ENCODE results near the gene APC. TPM values are rescaled to one million over a fixed set of nuclear protein-coding genes. Genes with fewer than 3 reads are reported as not detected.
A peak's percentile ranks its signal among the peaks of the same experiment; 100 is the strongest.

APC gene
- total RNA-seq, 6 experiments from 2014 or later: 51.9 to 69.2 (median 53.9) TPM

- TF ChIP-seq, protein P1, sequence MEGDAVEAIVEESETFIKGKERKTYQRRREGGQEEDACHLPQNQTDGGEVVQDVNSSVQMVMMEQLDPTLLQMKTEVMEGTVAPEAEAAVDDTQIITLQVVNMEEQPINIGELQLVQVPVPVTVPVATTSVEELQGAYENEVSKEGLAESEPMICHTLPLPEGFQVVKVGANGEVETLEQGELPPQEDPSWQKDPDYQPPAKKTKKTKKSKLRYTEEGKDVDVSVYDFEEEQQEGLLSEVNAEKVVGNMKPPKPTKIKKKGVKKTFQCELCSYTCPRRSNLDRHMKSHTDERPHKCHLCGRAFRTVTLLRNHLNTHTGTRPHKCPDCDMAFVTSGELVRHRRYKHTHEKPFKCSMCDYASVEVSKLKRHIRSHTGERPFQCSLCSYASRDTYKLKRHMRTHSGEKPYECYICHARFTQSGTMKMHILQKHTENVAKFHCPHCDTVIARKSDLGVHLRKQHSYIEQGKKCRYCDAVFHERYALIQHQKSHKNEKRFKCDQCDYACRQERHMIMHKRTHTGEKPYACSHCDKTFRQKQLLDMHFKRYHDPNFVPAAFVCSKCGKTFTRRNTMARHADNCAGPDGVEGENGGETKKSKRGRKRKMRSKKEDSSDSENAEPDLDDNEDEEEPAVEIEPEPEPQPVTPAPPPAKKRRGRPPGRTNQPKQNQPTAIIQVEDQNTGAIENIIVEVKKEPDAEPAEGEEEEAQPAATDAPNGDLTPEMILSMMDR (IDR thresholded peaks at IDR 0.05): no peak
- Mint-ChIP-seq H3K9me3 (no peaks in the 10 kb centered on the region), H3K4me3 (no peak overlapping the region), H3K4me1 (ENCODE audit: low read depth) (peaks cover 32% of the 10 kb centered on the region), H3K27ac (no peak overlapping the region), H3K36me3 (ENCODE audit: low read depth) (peaks cover 40% of the 10 kb centered on the region), H3K27me3 (ENCODE audit: insufficient read depth) (no peaks in the 10 kb centered on the region; the same call in 1 of the 2 replicates)
- peak; percentile 9 for DNase-seq
Measured at GRCh38 chr5:112795944-112796678, 58.4 kb downstream of the APC start.

DNA sequence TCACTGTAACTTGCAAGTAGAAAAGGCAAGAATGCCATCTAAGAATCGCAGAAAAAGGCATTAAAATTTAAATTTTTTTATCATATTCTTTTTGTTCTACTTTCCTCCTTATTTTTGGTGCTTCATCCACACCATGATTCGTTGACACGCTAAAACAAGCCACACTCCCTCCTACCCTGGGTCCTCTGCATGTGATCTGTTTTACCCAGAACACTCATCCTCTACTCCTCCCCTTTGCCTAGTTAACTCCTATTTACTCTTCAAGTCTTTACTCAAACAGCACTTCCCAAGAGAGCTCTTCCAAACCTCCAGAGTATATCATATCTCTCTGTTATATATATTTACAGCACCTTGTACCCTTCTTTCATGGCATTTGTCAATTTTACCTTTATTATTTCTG is 62.0 kb downstream of the APC start:
- H3K4me1 Mint-ChIP-seq (ENCODE audit: low read depth): peaks cover 19% of the 10 kb centered on the region
- no peak overlapping the region for H3K27ac Mint-ChIP-seq
- no peak overlapping the region for H3K4me3 Mint-ChIP-seq
- no peaks in the 10 kb centered on the region for H3K9me3 Mint-ChIP-seq
- DNase-seq: no peak
- no peaks in the 10 kb centered on the region; the same call in 1 of the 2 replicates for H3K27me3 Mint-ChIP-seq (ENCODE audit: insufficient read depth)
- TF ChIP-seq, protein P1 (IDR thresholded peaks at IDR 0.05): no peak
- peaks cover 29% of the 10 kb centered on the region for H3K36me3 Mint-ChIP-seq (ENCODE audit: low read depth)

DNA sequence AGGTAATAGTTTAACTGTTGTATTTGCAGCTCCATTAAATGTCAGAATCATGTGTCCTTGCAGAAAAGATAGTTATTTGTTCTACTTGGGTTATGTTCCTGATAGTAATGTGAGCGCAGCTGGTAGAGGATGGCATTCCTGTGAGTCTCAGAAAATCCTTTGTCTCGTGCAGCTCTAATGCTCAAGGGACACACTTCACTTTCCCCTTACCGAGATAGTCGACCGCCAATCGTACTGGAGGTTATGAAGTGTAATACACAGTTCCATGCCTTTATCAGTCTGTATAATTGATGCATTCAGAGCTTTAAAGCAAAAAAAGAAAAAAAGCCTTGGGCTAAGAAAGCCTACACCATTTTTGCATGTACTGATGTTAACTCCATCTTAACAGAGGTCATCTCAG is 63.2 kb downstream of the APC start:
- no peak for DNase-seq
- H3K9me3 Mint-ChIP-seq: no peaks in the 10 kb centered on the region
- H3K27me3 Mint-ChIP-seq (ENCODE audit: insufficient read depth): no peaks in the 10 kb centered on the region; the same call in 1 of the 2 replicates
- peaks cover 11% of the 10 kb centered on the region for H3K4me1 Mint-ChIP-seq (ENCODE audit: low read depth)
- H3K4me3 Mint-ChIP-seq: no peak overlapping the region
- no peak overlapping the region for H3K27ac Mint-ChIP-seq
- peaks cover 30% of the 10 kb centered on the region for H3K36me3 Mint-ChIP-seq (ENCODE audit: low read depth)
- TF ChIP-seq, protein P1 (IDR thresholded peaks at IDR 0.05): no peak

DNA sequence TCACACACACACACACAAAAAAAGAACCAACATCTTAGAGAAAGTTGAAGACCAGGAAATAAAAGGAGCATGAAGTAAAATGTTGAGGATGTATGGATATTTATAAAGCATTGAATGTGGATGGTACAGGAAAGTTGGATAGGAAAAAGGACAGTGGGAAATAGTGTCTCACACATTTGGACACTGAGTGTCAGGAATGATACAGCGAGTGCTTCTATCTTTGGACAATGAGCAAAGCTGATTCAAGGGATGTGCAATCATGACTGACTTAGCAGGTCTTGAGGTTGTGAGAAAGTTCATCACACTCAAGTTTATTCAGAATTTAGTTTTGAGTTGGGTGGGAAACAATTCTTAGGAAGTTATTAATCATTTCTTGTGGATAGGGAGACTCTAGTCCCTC is 73.3 kb downstream of the APC start:
- H3K4me1 Mint-ChIP-seq (ENCODE audit: low read depth): no peaks in the 10 kb centered on the region
- H3K27ac Mint-ChIP-seq: no peak overlapping the region
- H3K4me3 Mint-ChIP-seq: no peak overlapping the region
- no peaks in the 10 kb centered on the region for H3K9me3 Mint-ChIP-seq
- TF ChIP-seq, protein P1 (IDR thresholded peaks at IDR 0.05): no peak
- no peak for DNase-seq
- peaks cover 3% of the 10 kb centered on the region; the same call in 1 of the 2 replicates for H3K27me3 Mint-ChIP-seq (ENCODE audit: insufficient read depth)
- H3K36me3 Mint-ChIP-seq (ENCODE audit: low read depth): peaks cover 36% of the 10 kb centered on the region

DNA sequence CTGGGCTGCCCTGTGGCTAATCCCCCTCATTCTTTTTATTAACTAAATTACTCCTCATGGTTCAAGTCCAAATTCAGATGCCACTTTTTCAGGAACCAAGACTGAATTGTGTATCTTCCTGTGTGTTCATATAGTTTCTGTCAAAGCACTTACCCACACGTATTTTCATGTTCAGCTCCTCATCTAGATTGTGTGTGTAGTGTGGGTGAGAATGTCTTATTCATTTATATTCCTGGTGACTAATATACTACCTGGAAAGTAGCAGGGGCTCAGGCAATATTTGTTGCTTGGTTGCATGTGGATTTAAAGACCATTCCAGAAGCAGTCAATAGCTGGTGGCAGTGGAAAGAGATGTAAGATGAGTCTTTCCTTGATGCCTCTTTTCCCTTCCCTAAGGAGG is 74.9 kb downstream of the APC start:
- Mint-ChIP-seq H3K9me3 (no peaks in the 10 kb centered on the region), H3K27me3 (ENCODE audit: insufficient read depth) (peaks cover 3% of the 10 kb centered on the region; the same call in 1 of the 2 replicates), H3K36me3 (ENCODE audit: low read depth) (peaks cover 38% of the 10 kb centered on the region), H3K4me1 (ENCODE audit: low read depth) (no peaks in the 10 kb centered on the region), H3K27ac (no peak overlapping the region; the same call in 1 of the 2 replicates), H3K4me3 (no peak overlapping the region)
- no peak for DNase-seq
- TF ChIP-seq, protein P1 (IDR thresholded peaks at IDR 0.05): no peak

Measured in HFFc6 (cell line).